Spinal cord (tissue), 10 donors: Measurements from ENCODE around the gene PTGS1. TPM values are rescaled to one million over a fixed set of nuclear protein-coding genes. Genes with fewer than 3 reads are reported as not detected.

ENCODE experiments used
- DNase-seq, 6 donors: peaks; one replicate each; pipeline versions ENCODE4 v3.0.0 to v3.0.0-alpha.2; 2013 to 2015; ENCODE audit warnings: low spot score in 6 of 6, low read depth in 4 of 6
- H3K27ac ChIP-seq: one replicate; pipeline ENCODE4 v1.5.1; 2013; ENCODE audit warnings: low read depth, low read length, control low read depth
- H3K27me3 ChIP-seq: one replicate; pipeline ENCODE4 v1.6.1; 2013; ENCODE audit warnings: low read length; ENCODE audit not compliant: control insufficient read depth, insufficient read depth
- H3K36me3 ChIP-seq: one replicate; pipeline ENCODE4 v1.6.1; 2013; ENCODE audit warnings: low read length; ENCODE audit not compliant: control insufficient read depth, insufficient read depth
- H3K4me1 ChIP-seq: one replicate; pipeline ENCODE4 v1.6.1; 2013; ENCODE audit warnings: low read length; ENCODE audit not compliant: control insufficient read depth, insufficient read depth
- H3K4me3 ChIP-seq: one replicate; pipeline ENCODE4 v1.5.1; 2013; ENCODE audit warnings: low read depth, low read length, control low read depth
- H3K9me3 ChIP-seq: one replicate; pipeline ENCODE4 v1.6.1; 2013; ENCODE audit warnings: low read length; ENCODE audit not compliant: control insufficient read depth, insufficient read depth
- WGBS: methylation state at CpG from one replicate; pipeline ENCODE4 v1.1.5; 2013; ENCODE audit warnings: missing lambda C conversion rate; ENCODE audit not compliant: insufficient coverage; 5-methylcytosine and 5-hydroxymethylcytosine counted together
- polyA plus RNA-seq, 2 donors: library from polyadenylated mRNA; unstranded; fragments of 120-200 nt; gene quantifications; one replicate each; pipeline ENCODE4 v1.2.1, GENCODE V29; 2013; ENCODE audit not compliant: insufficient read length in 2 of 2
- total RNA-seq, 2 donors: library from RNA; depleted of rRNA in 1 of 2; stranded (reverse); fragments of 120-200 nt in 1 of 2; fragments of >200 nt in 1 of 2; gene quantifications; one replicate each; pipeline versions ENCODE4 v1.2.3 to v1.2.4, GENCODE V29; 2013 to 2014
- donor health status: healthy.

Gene PTGS1
- total and polyA plus RNA-seq, 4 donors, result 3.0 to 5.6 (median 3.5) TPM

GRCh38 chr9:122370303-122370702 is 521 bp upstream of the PTGS1 start:
- H3K4me1 ChIP-seq, result peaks cover 14% of the 10 kb centered on the region
- no peak for DNase-seq
- no peaks in the 10 kb centered on the region for H3K36me3 ChIP-seq
- H3K27me3 ChIP-seq, result peaks cover 20% of the 10 kb centered on the region
- H3K4me3 ChIP-seq, result no peak overlapping the region
- H3K9me3 ChIP-seq, result no peaks in the 10 kb centered on the region
- WGBS, result 67% methylated on average over 4 of the region's 5 CpGs
- no peak overlapping the region for H3K27ac ChIP-seq

GRCh38 chr9:122371846-122372245 is 1.0 kb downstream of the PTGS1 start:
- no peak overlapping the region for H3K4me3 ChIP-seq
- H3K27ac ChIP-seq, result no peak overlapping the region
- no peaks in the 10 kb centered on the region for H3K9me3 ChIP-seq
- H3K36me3 ChIP-seq, result no peaks in the 10 kb centered on the region
- peaks cover 30% of the 10 kb centered on the region for H3K4me1 ChIP-seq
- DNase-seq, result no peak
- WGBS, result 78% methylated on average over 1 of the region's 8 CpGs
- peaks cover 20% of the 10 kb centered on the region for H3K27me3 ChIP-seq

GRCh38 chr9:122372856-122373845 is 2.3 kb downstream of the PTGS1 start:
- no peak for DNase-seq
- Histone ChIP-seq H3K27me3 (peaks cover 20% of the 10 kb centered on the region), H3K4me3 (no peak overlapping the region), H3K9me3 (no peaks in the 10 kb centered on the region), H3K36me3 (no peaks in the 10 kb centered on the region), H3K4me1 (peaks cover 32% of the 10 kb centered on the region), H3K27ac (no peak overlapping the region)
- WGBS, result 77% methylated on average over 18 of the region's 19 CpGs

GRCh38 chr9:122374885-122375420 is 4.1 kb downstream of the PTGS1 start:
- peaks cover 20% of the 10 kb centered on the region for H3K27me3 ChIP-seq
- 37% methylated on average over 10 of the region's 14 CpGs for WGBS
- no peaks in the 10 kb centered on the region for H3K9me3 ChIP-seq
- DNase-seq, result peak in 2 of 6 donors; percentile 18 to 58
- H3K4me3 ChIP-seq, result no peak overlapping the region
- peaks cover 32% of the 10 kb centered on the region for H3K4me1 ChIP-seq
- H3K36me3 ChIP-seq, result no peaks in the 10 kb centered on the region
- no peak overlapping the region for H3K27ac ChIP-seq

GRCh38 chr9:122376796-122377195 is 6.0 kb downstream of the PTGS1 start:
- H3K27ac ChIP-seq, result no peak overlapping the region
- no peak for DNase-seq
- H3K4me1 ChIP-seq, result peaks cover 24% of the 10 kb centered on the region
- H3K9me3 ChIP-seq, result no peaks in the 10 kb centered on the region
- 80% methylated on average over 1 of the region's 1 CpG for WGBS
- peaks cover 4% of the 10 kb centered on the region for H3K27me3 ChIP-seq
- no peak overlapping the region for H3K4me3 ChIP-seq
- H3K36me3 ChIP-seq, result no peaks in the 10 kb centered on the region

GRCh38 chr9:122377241-122378164 is 6.7 kb downstream of the PTGS1 start:
- WGBS, result 88% methylated on average over 19 of the region's 24 CpGs
- Histone ChIP-seq H3K36me3 (no peaks in the 10 kb centered on the region), H3K9me3 (no peaks in the 10 kb centered on the region), H3K4me1 (peaks cover 24% of the 10 kb centered on the region), H3K27ac (no peak overlapping the region), H3K4me3 (no peak overlapping the region), H3K27me3 (no peaks in the 10 kb centered on the region)
- no peak for DNase-seq

- WGBS, result 99% methylated on average over 8 of the region's 8 CpGs
- Histone ChIP-seq H3K4me1 (peaks cover 24% of the 10 kb centered on the region), H3K36me3 (no peaks in the 10 kb centered on the region), H3K9me3 (no peaks in the 10 kb centered on the region), H3K27me3 (no peaks in the 10 kb centered on the region), H3K27ac (no peak overlapping the region), H3K4me3 (no peak overlapping the region)
- no peak for DNase-seq
Observed at GRCh38 chr9:122378236-122378635, 7.4 kb downstream of the PTGS1 start.

- Histone ChIP-seq H3K27me3 (no peaks in the 10 kb centered on the region), H3K27ac (no peak overlapping the region), H3K36me3 (no peaks in the 10 kb centered on the region), H3K4me3 (no peak overlapping the region), H3K4me1 (peaks cover 27% of the 10 kb centered on the region), H3K9me3 (no peaks in the 10 kb centered on the region)
- no peak for DNase-seq
- 73% methylated on average over 1 of the region's 1 CpG for WGBS
Observed at GRCh38 chr9:122379340-122379739, 8.5 kb downstream of the PTGS1 start.

- Histone ChIP-seq H3K4me1 (peaks cover 22% of the 10 kb centered on the region), H3K4me3 (no peak overlapping the region), H3K27me3 (no peaks in the 10 kb centered on the region), H3K9me3 (no peaks in the 10 kb centered on the region), H3K36me3 (no peaks in the 10 kb centered on the region), H3K27ac (no peak overlapping the region)
- WGBS, result no CpG with 5 or more reads among the region's 4 CpGs
- DNase-seq, result no peak
Observed at GRCh38 chr9:122380293-122380692, 9.5 kb downstream of the PTGS1 start.
